HG03280 (cell line): Measurements from ENCODE around the gene RARA.

Source experiments
- ATAC-seq: cut with Tn5 transposase; IDR thresholded peaks from one replicate; pipeline ENCODE4 v1.9.1; 2021; ENCODE audit warnings: mild to moderate bottlenecking, moderate library complexity; ENCODE audit not compliant: unreplicated experiment

Gene RARA

DNA sequence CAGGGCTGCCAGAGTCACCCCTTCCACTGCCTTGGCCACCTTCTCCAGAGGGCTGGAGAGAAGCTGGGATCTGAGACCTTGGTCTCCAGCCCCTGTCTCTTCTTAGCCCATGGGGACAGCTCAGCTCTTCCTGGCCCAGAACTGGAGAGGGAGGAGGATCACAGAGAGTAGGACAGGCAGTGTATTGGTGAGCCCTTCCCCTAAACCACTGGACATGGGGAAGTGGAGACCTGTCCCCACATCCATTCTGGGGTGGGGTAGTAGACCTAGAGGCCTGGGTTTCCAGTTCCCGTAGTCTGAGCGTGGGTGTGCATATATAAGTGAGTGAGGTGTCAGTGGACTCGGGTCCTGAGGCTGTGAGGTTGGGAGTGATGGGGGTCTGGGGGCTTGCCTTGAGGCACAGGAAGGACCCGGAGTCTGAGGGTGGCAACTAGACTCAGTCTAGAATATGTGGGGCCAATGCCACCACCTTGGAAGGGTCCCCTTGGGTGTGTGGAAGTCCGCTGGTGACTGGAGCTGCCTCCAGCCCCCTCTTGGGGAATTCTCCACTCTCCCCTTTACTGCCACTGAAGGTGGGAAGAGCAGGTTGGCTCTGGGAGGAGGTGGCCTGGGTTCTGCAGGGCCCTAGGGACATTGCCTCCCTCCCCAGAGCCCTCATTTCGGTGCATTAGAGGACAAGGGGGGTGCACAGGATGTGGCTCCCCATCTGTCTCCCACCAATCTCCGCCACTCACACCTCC, 35.6 kb downstream of the RARA start:
- ATAC-seq, result no peak

DNA sequence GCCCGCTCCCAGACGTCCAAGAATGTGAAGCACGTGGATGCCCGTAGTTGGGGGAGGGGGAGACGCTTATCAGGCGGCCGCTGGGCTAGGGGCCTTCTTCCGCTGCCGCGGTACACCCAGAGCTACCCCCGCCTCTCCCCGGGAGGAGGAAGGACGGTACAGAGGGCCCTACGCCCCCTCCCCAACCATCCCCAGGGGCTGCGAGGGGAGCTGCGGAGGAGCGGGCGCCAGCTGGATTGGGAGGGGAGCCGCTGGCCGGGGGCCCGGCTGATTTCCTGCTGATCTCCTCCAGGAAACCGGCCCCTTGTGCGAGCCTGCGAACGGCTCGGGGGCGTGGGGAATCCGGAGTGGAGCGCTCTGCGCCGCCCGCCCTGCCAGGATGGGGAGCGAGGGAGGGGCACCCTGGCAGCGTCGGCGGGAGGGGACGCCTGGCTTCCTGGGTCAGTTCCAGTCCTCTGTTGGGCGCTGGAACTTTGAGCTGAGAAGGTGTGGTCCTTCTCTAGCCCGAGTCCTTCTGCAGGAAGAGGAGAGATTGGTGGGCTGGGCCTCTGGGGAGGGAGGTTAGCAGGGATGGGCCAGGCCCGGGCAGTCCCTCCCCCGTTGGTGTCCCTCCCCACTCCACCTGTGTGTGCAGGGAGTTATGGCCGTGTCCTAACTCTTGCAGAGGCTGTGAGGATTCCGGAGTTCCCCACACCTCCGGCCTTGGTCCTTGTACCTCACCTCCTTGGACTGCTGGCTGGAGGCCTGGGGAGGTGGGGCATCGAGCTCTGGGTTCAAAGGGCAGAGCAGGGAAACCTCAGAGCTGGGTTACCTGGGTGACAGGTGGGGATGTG, 36.4 kb downstream of the RARA start:
- ATAC-seq, result no peak

DNA sequence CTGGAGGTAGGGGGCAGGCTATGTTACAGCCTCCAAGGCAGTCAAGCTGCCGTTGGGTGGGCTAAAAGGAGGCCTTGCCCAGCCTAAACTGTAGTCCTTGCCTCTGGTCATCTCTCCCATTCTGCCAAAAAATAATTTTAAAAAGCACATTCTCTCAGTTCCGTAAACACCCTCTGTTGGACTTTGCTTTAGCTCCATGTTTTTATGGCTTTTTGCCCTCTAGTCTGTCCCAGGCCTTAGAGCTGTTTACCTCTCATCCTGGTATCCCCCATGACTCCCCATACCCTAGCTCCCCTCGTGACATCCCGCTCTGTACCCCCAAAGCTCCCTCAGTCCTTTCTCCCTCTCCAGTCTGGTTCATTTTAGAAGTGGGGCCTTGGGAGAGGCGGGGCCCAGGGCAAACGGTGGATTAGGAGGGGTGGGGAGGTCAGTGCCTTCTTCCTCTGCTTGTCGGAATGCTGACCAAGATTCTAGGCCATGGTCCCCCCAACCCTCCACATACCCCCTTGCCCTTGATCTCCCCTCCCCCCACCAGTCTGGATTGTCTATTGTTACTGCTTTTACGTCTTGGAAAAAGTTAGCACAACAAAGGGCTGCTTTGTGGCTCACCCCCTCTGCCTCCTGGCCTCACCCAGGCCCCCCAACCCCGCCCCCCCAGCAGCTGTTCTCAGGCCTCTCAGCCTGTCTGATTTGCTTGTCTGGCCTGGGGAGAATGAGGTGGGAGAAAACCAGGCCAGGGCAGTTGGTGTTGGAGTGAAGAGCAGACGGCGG, 37.2 kb downstream of the RARA start:
- no peak for ATAC-seq

DNA sequence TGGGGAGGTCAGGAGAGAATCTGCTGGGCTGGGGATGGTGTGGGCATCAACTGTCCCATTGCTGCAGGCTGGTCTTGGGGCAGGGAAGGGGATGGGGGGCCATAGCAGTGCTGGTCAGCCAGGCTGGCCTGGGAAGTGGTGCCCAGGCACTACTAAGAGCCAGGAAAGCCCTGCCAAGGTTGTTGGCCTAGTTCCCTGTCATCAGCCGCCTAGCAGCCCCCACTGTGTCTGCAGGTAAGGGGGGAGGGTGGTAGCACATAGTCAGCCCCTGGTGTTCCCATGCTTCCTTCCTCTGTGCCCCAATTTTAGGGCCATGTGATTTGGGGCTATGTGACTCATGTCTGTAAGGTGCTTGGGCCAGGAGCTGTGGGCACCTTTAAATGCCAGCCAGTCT, 37.8 kb downstream of the RARA start:
- ATAC-seq, result no peak

DNA sequence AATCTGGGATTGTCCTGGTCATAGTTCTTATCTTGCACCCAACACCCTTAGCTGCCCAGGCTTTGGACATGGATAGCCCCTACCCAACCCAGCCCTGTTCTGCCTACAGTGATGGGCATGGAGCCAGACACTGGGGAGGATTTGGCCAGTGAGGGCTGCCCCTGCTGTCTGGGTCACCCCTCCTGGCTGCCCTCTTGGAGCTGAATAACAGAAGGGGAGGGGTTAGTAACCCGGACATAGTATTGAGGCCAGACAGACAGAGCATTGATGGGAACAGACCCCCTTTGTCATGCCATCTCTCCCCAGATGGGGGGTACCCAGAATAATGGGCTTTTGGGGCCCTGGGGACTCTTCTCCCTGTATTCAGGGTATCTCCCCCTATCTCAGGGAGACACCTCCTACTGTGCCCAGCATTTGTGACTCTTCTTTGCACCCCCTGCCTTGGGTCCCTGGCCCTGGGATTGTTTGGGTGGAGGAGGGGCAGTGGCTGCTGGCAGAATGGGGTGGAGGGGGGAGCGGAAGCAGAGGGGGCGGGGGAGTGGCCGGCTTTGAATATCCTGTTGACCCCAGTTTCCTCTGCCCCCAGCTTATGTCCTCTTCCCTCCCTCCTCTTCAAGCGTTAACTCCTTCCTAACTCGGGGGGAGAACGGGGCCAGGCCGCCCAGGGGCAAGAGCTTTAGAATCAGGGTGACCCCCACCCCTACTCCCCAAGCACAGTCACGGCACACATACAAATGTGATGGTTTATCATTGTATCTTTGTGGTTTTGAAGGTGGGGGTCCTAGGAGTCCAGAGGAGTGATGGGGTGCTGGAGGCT, 38.5 kb downstream of the RARA start:
- no peak for ATAC-seq

DNA sequence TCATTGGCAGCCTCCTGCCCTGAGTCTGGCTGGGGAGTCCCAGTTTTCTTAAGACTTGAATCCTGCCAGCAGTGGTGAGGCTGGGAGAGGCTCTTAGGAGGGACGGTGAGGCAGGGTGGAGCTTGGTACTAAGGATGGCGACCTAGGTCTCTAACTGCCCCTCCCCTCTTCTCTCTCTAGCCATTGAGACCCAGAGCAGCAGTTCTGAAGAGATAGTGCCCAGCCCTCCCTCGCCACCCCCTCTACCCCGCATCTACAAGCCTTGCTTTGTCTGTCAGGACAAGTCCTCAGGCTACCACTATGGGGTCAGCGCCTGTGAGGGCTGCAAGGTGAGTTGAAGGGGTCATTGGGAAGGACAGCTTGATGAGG, 39.1 kb downstream of the RARA start:
- no peak for ATAC-seq

DNA sequence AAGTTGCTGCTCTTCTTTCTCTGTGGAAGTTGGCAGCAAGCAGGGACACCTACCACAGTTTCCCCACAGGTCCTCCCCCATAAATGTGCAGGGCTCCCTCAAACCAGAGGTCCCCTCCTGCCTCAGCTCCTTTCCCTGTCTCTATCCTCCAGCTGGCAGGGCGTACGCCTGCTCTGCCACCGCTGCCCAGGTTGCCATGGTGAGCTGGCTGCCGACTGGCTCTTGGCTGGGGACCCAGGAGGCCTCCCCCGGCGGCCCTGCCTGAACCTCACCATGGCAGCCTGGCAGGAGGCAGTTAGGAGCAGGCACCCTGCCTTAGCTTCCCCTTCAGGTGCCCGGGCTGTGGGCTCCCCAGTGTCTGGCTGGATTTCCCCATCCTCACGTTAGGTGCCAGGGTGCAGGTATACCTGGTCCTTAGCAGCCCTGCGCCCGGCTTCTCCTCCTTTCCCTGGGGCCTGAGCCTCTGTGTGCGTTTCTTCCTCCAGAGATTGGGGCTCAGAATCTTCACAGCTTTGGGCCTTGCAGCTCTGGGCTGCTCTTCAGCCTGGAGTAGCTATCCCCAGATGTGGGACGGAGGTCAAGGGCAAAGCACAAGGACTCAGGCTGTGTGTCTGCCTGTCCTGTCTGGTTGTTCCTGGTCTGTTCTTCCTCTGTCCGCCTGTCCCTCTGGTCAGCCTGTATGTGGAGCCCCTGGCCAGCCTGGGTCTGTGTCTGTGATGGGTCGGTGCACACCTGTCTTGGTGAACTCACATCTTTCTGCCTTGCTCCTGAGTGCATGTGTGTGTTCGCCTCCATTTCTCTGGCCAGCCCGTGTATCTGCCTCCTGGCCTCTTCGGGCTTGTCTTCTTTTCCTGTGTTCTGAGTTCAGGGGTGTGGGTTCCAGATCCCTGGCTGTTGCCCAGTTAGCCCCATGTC, 39.8 kb downstream of the RARA start:
- ATAC-seq, result no peak

DNA sequence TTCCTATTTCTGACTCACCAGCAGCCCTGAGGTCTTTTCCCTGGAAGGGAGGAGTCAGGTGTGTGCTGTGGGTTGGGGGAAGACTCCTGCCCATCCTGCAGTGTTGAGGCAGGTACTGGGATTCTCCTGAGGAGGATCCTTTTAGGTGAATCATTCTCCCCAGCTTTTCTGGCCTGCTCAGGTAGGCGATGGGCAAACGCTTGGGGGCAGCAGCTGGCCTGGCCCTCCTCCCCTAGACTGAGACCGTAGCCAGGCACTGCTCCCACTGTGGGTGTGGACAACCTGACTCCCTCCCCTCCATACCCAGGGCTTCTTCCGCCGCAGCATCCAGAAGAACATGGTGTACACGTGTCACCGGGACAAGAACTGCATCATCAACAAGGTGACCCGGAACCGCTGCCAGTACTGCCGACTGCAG, 40.5 kb downstream of the RARA start:
- ATAC-seq, result no peak

DNA sequence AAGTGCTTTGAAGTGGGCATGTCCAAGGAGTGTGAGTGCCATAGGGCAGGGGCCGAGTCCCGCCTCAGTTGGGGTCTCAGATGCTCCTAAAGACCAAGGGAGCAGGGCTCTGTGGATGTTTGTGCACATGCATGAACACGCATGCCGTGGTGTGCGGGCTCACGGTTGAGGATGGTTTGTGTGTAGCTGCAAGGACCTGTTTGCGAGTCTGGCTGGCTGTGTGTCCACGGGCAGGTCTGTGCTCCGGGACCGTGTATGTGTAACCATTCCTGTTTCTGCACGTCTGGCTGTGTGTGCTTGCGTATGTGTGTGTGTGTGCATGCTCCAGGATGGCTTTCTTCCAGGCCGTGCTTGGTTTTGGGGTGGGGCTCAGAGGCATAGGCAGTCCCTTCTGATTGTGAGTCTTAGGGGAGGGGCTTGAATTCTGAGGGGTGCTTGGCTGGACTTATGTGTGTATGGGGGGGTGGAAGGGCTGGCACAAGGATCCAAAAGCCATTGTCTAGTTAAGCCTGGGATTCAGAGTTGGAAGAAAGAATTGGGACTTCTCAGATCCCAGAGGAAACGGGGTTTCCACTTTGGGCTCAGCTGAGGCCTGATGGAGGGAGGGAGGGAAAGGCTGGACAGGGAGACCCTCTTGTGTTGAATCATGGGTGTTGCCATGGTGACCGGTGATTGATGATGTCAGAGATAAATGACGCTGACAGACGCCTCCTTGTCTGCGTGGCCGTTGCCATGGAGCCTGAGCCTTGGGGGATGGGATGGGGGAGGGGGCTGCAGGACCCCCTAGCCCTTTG, 41.1 kb downstream of the RARA start:
- no peak for ATAC-seq

DNA sequence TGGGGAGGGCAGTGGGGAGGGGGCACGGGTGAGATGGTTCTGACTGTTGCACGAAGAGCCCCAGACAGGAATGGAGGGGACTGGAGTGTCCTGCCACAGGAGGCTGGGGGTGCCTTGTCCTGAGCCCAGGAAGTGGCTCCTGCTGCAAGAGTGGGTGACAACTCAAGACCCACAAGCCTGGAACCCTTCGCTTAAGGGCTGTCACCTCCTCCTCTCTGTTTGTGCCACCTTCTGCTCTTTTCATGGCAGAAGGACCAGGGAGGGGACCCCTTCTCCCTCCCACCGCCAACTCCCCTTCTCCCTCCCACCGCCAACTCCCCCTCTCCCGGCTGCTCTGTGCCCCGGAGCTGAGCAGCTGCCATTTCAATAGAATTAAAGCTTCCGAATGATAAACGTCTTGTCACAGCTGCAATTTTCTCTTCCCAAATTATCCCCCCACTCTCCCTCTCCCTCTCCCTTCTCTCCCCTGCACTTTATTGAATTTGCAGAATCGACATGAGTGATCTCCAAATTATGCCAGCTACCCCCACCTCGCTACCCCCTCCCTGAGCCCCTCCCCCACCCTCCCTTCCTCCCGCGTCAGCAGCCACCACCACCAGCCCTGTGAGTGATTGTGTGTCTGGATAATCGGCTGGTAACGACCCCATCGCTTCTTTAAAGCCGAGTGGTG, 41.8 kb downstream of the RARA start:
- ATAC-seq, result no peak

DNA sequence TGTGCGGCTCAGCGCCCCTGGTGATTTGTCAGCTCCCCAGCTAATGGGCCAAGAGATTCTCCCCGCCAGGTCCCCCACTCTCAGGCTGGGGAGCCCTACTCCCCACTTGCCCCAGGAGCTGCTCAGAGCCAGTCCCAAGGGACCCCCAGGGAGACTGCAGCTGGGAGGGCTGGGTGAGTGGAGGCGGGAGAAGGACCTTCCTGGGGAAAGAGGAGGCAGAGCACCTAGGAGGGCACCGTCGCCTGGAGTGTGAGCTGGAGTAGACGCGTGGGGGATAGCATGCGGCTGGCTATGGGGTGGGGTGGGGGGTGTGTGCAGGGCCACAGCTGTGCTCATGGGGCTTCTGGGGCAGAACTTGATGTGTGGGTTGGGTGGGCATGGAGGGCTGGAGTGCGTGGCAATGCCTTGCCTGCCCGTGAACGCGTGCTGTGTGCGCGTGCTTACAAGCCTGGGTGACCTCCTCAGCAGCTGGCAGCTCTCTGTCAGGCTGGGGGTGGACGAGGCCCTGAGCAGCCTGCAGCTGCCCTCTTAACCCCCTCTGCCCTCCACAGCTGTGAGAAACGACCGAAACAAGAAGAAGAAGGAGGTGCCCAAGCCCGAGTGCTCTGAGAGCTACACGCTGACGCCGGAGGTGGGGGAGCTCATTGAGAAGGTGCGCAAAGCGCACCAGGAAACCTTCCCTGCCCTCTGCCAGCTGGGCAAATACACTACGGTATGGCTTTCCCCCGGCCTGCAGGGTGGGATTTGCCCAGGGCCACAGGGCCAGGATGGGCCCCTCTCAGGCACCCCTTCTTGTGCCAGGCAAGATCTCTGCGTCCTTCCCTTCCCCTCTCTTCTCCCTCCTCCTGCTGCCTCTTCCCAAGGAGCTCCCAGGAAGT, 42.6 kb downstream of the RARA start:
- no peak for ATAC-seq

DNA sequence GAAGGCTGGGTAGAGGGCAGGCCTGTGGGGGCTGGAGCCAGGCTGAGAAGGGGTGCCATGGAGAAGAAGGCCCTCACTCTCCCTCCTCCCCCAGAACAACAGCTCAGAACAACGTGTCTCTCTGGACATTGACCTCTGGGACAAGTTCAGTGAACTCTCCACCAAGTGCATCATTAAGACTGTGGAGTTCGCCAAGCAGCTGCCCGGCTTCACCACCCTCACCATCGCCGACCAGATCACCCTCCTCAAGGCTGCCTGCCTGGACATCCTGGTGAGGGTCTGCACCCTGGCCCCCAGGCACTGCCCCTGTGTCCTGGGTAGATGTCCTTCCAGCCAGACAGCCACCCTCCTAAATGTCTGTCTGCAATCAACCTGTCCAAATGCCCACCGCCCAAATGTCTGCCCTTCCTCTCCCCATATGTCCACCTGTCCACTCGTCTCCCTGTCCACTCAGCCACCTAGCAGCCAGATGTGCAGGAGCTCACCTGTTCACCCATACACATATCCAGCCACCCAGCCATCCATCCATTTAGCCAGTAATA, 43.3 kb downstream of the RARA start:
- no peak for ATAC-seq

DNA sequence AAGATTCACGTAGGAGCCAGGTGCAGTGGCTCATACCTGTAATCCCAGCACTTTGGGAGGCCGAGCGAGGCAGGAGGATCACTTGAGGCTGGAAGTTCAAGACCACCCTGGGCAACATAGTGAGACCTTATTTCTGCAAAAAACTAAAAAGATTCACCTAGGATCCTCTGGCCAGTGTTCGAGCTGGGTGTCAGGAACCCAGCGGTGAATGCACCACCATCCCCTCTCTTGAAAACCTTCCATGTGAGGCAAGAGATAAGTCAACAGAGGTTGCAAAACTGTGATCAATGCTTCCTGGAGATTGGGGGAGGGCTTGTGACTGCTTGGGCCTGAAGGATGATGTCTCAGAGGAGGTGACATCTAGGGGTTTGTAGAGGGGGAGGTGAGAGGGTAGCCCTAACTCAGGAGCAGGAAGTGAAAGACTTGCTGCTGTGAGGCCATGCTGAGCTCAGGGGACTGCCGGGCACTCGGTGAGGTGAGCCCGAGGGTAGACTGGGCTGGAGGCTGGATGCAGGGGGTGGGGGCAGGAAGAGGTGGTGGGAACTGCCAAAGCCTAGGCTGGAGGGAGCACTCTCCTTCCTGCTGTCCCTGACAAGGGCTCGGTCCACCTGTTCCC, 43.9 kb downstream of the RARA start:
- ATAC-seq, result no peak

DNA sequence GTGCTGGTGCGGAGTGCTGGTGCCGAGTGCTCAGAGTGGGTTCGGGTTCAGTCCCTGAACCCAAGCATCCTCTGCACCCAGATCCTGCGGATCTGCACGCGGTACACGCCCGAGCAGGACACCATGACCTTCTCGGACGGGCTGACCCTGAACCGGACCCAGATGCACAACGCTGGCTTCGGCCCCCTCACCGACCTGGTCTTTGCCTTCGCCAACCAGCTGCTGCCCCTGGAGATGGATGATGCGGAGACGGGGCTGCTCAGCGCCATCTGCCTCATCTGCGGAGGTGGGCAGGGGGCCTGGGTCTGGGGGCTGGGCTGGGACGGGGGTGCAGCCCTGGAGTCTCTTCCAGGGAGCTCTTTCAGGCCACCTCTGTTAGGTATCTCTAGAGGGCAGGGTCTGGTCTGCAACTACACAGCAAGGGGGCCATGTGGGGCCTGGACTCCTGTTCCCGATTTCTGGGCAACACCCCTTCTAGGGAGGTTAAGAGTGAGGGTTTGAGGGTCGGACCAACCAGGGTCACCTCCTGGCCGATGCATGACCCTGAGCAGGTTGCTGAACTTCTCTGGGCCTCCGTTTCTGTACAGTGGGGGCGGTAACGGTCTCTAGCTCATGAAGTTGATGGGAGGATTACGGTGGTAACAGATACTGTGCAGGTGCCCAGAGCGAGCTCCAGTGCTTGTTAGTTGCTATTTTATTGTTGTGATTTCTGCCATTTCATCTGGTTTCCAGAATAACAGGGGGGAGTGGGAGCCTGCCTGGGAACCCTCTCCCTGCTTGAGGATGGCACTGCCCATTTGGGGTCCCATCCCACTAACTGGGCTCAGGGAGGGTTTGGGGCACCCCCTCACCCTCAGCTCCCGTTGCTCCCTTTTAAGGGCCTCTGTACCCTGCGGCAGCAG, 45.5 kb downstream of the RARA start:
- ATAC-seq, result no peak

DNA sequence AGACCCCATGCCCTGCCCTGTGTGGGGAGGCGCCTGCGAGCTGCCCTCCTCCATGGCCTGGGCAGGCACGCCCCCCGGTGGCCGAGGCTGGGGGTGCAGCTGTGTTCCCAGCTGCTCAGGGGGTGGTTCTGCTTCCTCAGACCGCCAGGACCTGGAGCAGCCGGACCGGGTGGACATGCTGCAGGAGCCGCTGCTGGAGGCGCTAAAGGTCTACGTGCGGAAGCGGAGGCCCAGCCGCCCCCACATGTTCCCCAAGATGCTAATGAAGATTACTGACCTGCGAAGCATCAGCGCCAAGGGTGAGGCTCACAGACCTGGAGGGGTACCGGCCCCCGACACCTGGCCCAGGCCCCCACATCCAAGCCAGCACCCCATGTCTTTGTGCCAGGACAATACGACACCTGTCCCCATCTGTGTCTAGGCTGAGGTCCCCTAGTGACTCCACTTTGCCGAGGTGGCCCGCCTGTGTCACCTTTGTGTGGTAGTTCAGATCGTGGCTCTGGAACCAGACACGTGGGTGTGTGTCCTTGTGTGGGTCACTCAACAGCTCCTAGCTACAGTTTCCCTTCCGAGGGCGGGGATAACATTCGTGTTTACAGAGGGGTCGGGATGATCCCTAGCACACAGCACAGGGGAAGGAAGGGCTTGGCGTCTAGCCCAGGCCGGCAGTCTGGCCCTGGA, 46.3 kb downstream of the RARA start:
- ATAC-seq, result no peak
